Omental fat pad (tissue), 4 donors: ENCODE data around the gene NUP188. TPM values are rescaled to one million over a fixed set of nuclear protein-coding genes. Genes with fewer than 3 reads are reported as not detected.
"Not testable (repeated sequence)": the region's sequence is repeated elsewhere in the genome, so short reads cannot be mapped to it uniquely, and the experiment has no call there.

Experiments
- ATAC-seq: fragments of 150-250 bp; one replicate; pipeline ENCODE4 v1.9.1; 2016; ENCODE audit warnings: mild to moderate bottlenecking, moderate library complexity; ENCODE audit not compliant: low FRiP score
- DNase-seq: peaks from one replicate; pipeline ENCODE4 v3.0.0-alpha.2; 2019; ENCODE audit warnings: low spot score
- CTCF ChIP-seq, 3 donors: fragments of 450-650 bp; IDR thresholded peaks; one replicate each; pipeline ENCODE4 v1.5.1; 2016 to 2017; ENCODE audit warnings: antibody characterized with exemption in 3 of 3, mild to moderate bottlenecking in 3 of 3, moderate library complexity in 2 of 3
- total RNA-seq, 4 donors: library from RNA; depleted of rRNA; stranded (reverse); fragments of >200 nt; gene quantifications; one replicate each; pipeline ENCODE4 v1.1.0, GENCODE V29; 2016

The NUP188 gene
- total RNA-seq, 4 donors from 2014 or later, result 27.2 to 70.6 (median 38.3) TPM

- ATAC-seq (no peak), DNase-seq (no peak)
- no peak for TF ChIP-seq CTCF (IDR thresholded peaks at IDR 0.05)
Observed at GRCh38 chr9:128945798-128946501, 1.5 kb upstream of the NUP188 start.

GRCh38 chr9:128946571-128947276 is 775 bp upstream of the NUP188 start:
- no peak for TF ChIP-seq CTCF (IDR thresholded peaks at IDR 0.05)
- DNase-seq (no peak), ATAC-seq (no peak)

GRCh38 chr9:128947277-128947526 is 297 bp upstream of the NUP188 start:
- DNase-seq, result no peak
- TF ChIP-seq CTCF (IDR thresholded peaks at IDR 0.05), result no peak
- ATAC-seq, result no peak

- ATAC-seq, DNase-seq: not testable (repeated sequence)
Observed at GRCh38 chr9:128961403-128961802, 13.9 kb downstream of the NUP188 start.

- DNase-seq (no peak), ATAC-seq (no peak)
- no peak for TF ChIP-seq CTCF (IDR thresholded peaks at IDR 0.05)
Observed at GRCh38 chr9:128969491-128969890, 22.0 kb downstream of the NUP188 start.

GRCh38 chr9:128972956-128973355 is 25.5 kb downstream of the NUP188 start:
- no peak for ATAC-seq
- no peak for DNase-seq
- no peak for TF ChIP-seq CTCF (IDR thresholded peaks at IDR 0.05)

- DNase-seq (no peak), ATAC-seq (no peak)
- TF ChIP-seq CTCF (IDR thresholded peaks at IDR 0.05), result no peak
Observed at GRCh38 chr9:128979111-128979510, 31.6 kb downstream of the NUP188 start.
